22Rv1 (cell line): ENCODE data around the gene DAO.

ENCODE experiments used
- CTCF ChIP-seq: fragments of 450-650 bp; IDR thresholded peaks from 2 replicates; pipeline ENCODE4 v1.5.1; 2017; ENCODE audit warnings: mild to moderate bottlenecking
- ZFX ChIP-seq: fragments of 450-650 bp; IDR thresholded peaks from 2 replicates; pipeline ENCODE4 v1.6.1; 2017; ENCODE audit warnings: antibody characterized with exemption, borderline replicate concordance

- TF ChIP-seq CTCF (no peak), ZFX (no peak)
Measured at GRCh38 chr12:108838194-108839017, 41.5 kb upstream of the DAO start.
